ENCODE measurements around the gene TOP1.

TOP1 gene

GRCh38 chr20:41068806-41069205, 40.2 kb downstream of the TOP1 start:
- Histone ChIP-seq H3K4me2 (ENCODE audit: low read length) (no peak overlapping the region), H2AFZ (ENCODE audit: insufficient read depth, low read length, poor library complexity) (no peak overlapping the region), H4K12ac (ENCODE audit: low read depth, low read length) (no peak overlapping the region), H3K4me3 (ENCODE audit: low read depth, low read length) (no peak overlapping the region), H3K79me1 (ENCODE audit: low read length) (no peaks in the 10 kb centered on the region), H3K27me3 (ENCODE audit: insufficient read depth, low read length) (no peaks in the 10 kb centered on the region), H4K91ac (ENCODE audit: low read depth, low read length) (no peak overlapping the region), H3K4me1 (ENCODE audit: control insufficient read depth in 1 of 2, insufficient read depth in 2 of 2, low read length in 2 of 2) (no peaks in the 10 kb centered on the region), H2BK5ac (ENCODE audit: low read depth, low read length, poor library complexity) (no peak overlapping the region), H2AK5ac (ENCODE audit: low read length) (no peak overlapping the region), H3K9me3 (ENCODE audit: insufficient read depth, low read depth, low read length) (no peaks in the 10 kb centered on the region), H2BK120ac (ENCODE audit: insufficient read depth, low read length, poor library complexity) (no peak overlapping the region), H3K79me2 (ENCODE audit: control insufficient read depth, insufficient read depth, low read length, poor library complexity) (peaks cover 2% of the 10 kb centered on the region), H3K36me3 (ENCODE audit: control insufficient read depth in 1 of 2, insufficient read depth in 2 of 2, low read length in 2 of 2) (peaks cover 9 to 10% of the 10 kb centered on the region in 2 experiments), H3K23ac (ENCODE audit: low read length) (no peak overlapping the region), H3K18ac (ENCODE audit: low read length) (no peak overlapping the region), H3K14ac (ENCODE audit: low read length) (no peak overlapping the region), H3K4ac (ENCODE audit: low read depth, low read length) (no peak overlapping the region), H4K8ac (ENCODE audit: low read depth, low read length) (no peak overlapping the region), H3K9ac (ENCODE audit: low read length) (no peak overlapping the region), H2BK12ac (ENCODE audit: low read length) (no peak overlapping the region), H3K27ac (ENCODE audit: low read depth, low read length) (no peak overlapping the region)
- DNase-seq, result no peak
- WGBS (ENCODE audit: extremely low coverage, insufficient coverage, insufficient read length), result no CpG with 5 or more reads among the region's 3 CpGs

- DNase-seq, result no peak
- Histone ChIP-seq H2BK120ac (ENCODE audit: insufficient read depth, low read length, poor library complexity) (no peak overlapping the region), H3K27me3 (ENCODE audit: insufficient read depth, low read length) (no peaks in the 10 kb centered on the region), H3K4me1 (ENCODE audit: control insufficient read depth in 1 of 2, insufficient read depth in 2 of 2, low read length in 2 of 2) (no peaks in the 10 kb centered on the region), H3K14ac (ENCODE audit: low read length) (no peak overlapping the region), H3K4me2 (ENCODE audit: low read length) (no peak overlapping the region), H3K79me1 (ENCODE audit: low read length) (no peaks in the 10 kb centered on the region), H3K27ac (ENCODE audit: low read depth, low read length) (no peak overlapping the region), H3K4ac (ENCODE audit: low read depth, low read length) (no peak overlapping the region), H2AFZ (ENCODE audit: insufficient read depth, low read length, poor library complexity) (no peak overlapping the region), H3K36me3 (ENCODE audit: control insufficient read depth in 1 of 2, insufficient read depth in 2 of 2, low read length in 2 of 2) (peaks cover 3 to 9% of the 10 kb centered on the region in 2 experiments), H3K18ac (ENCODE audit: low read length) (no peak overlapping the region), H3K9ac (ENCODE audit: low read length) (no peak overlapping the region), H3K9me3 (ENCODE audit: insufficient read depth, low read depth, low read length) (no peaks in the 10 kb centered on the region), H3K4me3 (ENCODE audit: low read depth, low read length) (no peak overlapping the region), H3K23ac (ENCODE audit: low read length) (no peak overlapping the region), H2BK5ac (ENCODE audit: low read depth, low read length, poor library complexity) (no peak overlapping the region), H2BK12ac (ENCODE audit: low read length) (no peak overlapping the region), H4K91ac (ENCODE audit: low read depth, low read length) (no peak overlapping the region), H4K8ac (ENCODE audit: low read depth, low read length) (no peak overlapping the region), H2AK5ac (ENCODE audit: low read length) (no peak overlapping the region), H3K79me2 (ENCODE audit: control insufficient read depth, insufficient read depth, low read length, poor library complexity) (peaks cover 2% of the 10 kb centered on the region), H4K12ac (ENCODE audit: low read depth, low read length) (no peak overlapping the region)
- WGBS (ENCODE audit: extremely low coverage, insufficient coverage, insufficient read length), result no CpG with 5 or more reads among the region's 3 CpGs
These were observed 43.7 kb downstream of the TOP1 start for GRCh38 chr20:41072190-41072863.

- no peak overlapping the region for H4K12ac ChIP-seq (ENCODE audit: low read depth, low read length)
- H2BK120ac ChIP-seq (ENCODE audit: insufficient read depth, low read length, poor library complexity), result no peak overlapping the region
- no peak overlapping the region for H3K4me3 ChIP-seq (ENCODE audit: low read depth, low read length)
- no peak overlapping the region for H3K9ac ChIP-seq (ENCODE audit: low read length)
- H3K23ac ChIP-seq (ENCODE audit: low read length), result no peak overlapping the region
- peaks cover 6 to 8% of the 10 kb centered on the region in 2 experiments for H3K36me3 ChIP-seq (ENCODE audit: control insufficient read depth in 1 of 2, insufficient read depth in 2 of 2, low read length in 2 of 2)
- H3K4ac ChIP-seq (ENCODE audit: low read depth, low read length), result no peak overlapping the region
- peaks cover 2% of the 10 kb centered on the region for H3K79me2 ChIP-seq (ENCODE audit: control insufficient read depth, insufficient read depth, low read length, poor library complexity)
- DNase-seq, result no peak
- H3K18ac ChIP-seq (ENCODE audit: low read length), result no peak overlapping the region
- H3K4me1 ChIP-seq (ENCODE audit: control insufficient read depth in 1 of 2, insufficient read depth in 2 of 2, low read length in 2 of 2), result no peaks in the 10 kb centered on the region
- no peak overlapping the region for H3K27ac ChIP-seq (ENCODE audit: low read depth, low read length)
- H3K4me2 ChIP-seq (ENCODE audit: low read length), result no peak overlapping the region
- H3K79me1 ChIP-seq (ENCODE audit: low read length), result no peaks in the 10 kb centered on the region
- no peak overlapping the region for H4K91ac ChIP-seq (ENCODE audit: low read depth, low read length)
- H4K8ac ChIP-seq (ENCODE audit: low read depth, low read length), result no peak overlapping the region
- no peak overlapping the region for H2BK12ac ChIP-seq (ENCODE audit: low read length)
- no peaks in the 10 kb centered on the region for H3K9me3 ChIP-seq (ENCODE audit: insufficient read depth, low read depth, low read length)
- no CpG with 5 or more reads among the region's 3 CpGs for WGBS (ENCODE audit: extremely low coverage, insufficient coverage, insufficient read length)
- H2AK5ac ChIP-seq (ENCODE audit: low read length), result no peak overlapping the region
- H3K27me3 ChIP-seq (ENCODE audit: insufficient read depth, low read length), result no peaks in the 10 kb centered on the region
- H3K14ac ChIP-seq (ENCODE audit: low read length), result no peak overlapping the region
- no peak overlapping the region for H2BK5ac ChIP-seq (ENCODE audit: low read depth, low read length, poor library complexity)
- H2AFZ ChIP-seq (ENCODE audit: insufficient read depth, low read length, poor library complexity), result no peak overlapping the region
These were observed 44.3 kb downstream of the TOP1 start for GRCh38 chr20:41072915-41073314.

- Histone ChIP-seq H3K4ac (ENCODE audit: low read depth, low read length) (no peak overlapping the region), H3K4me1 (ENCODE audit: control insufficient read depth in 1 of 2, insufficient read depth in 2 of 2, low read length in 2 of 2) (no peaks in the 10 kb centered on the region), H3K9ac (ENCODE audit: low read length) (no peak overlapping the region), H3K79me2 (ENCODE audit: control insufficient read depth, insufficient read depth, low read length, poor library complexity) (no peaks in the 10 kb centered on the region), H4K12ac (ENCODE audit: low read depth, low read length) (no peak overlapping the region), H3K14ac (ENCODE audit: low read length) (no peak overlapping the region), H2BK12ac (ENCODE audit: low read length) (no peak overlapping the region), H3K4me2 (ENCODE audit: low read length) (no peak overlapping the region), H3K18ac (ENCODE audit: low read length) (no peak overlapping the region), H3K4me3 (ENCODE audit: low read depth, low read length) (no peak overlapping the region), H3K9me3 (ENCODE audit: insufficient read depth, low read depth, low read length) (no peaks in the 10 kb centered on the region), H3K36me3 (ENCODE audit: control insufficient read depth in 1 of 2, insufficient read depth in 2 of 2, low read length in 2 of 2) (peaks cover 4 to 7% of the 10 kb centered on the region in 2 experiments), H3K79me1 (ENCODE audit: low read length) (no peaks in the 10 kb centered on the region), H2AFZ (ENCODE audit: insufficient read depth, low read length, poor library complexity) (no peak overlapping the region), H4K91ac (ENCODE audit: low read depth, low read length) (no peak overlapping the region), H2BK120ac (ENCODE audit: insufficient read depth, low read length, poor library complexity) (no peak overlapping the region), H3K27me3 (ENCODE audit: insufficient read depth, low read length) (no peaks in the 10 kb centered on the region), H2AK5ac (ENCODE audit: low read length) (no peak overlapping the region), H3K23ac (ENCODE audit: low read length) (no peak overlapping the region), H3K27ac (ENCODE audit: low read depth, low read length) (no peak overlapping the region), H2BK5ac (ENCODE audit: low read depth, low read length, poor library complexity) (no peak overlapping the region), H4K8ac (ENCODE audit: low read depth, low read length) (no peak overlapping the region)
- DNase-seq, result no peak
These were observed 45.8 kb downstream of the TOP1 start for GRCh38 chr20:41074441-41074840.
